ENCODE data around the gene MPZL1.

GRCh38 chr1:167808690-167809089, 86.9 kb downstream of the MPZL1 start:
- TF ChIP-seq EZH2 (IDR thresholded peaks at IDR 0.05) = no peak
- no peak for TF ChIP-seq POLR2AphosphoS5 (IDR thresholded peaks at IDR 0.05; ENCODE audit: borderline replicate concordance, low read depth, low read length)
- no peak for TF ChIP-seq FOXP2 (optimal IDR thresholded peaks at IDR 0.05; ENCODE audit: control extremely low read depth, extremely low read length, insufficient read depth)
